IMR-90 (cell line): ENCODE results near the gene MAGED2. TPM values are rescaled to one million over a fixed set of nuclear protein-coding genes. Genes with fewer than 3 reads are reported as not detected.
"Not testable (repeated sequence)": the region's sequence is repeated elsewhere in the genome, so short reads cannot be mapped to it uniquely, and the experiment has no call there.

Source experiments
- ATAC-seq: fragments of 200-7000 bp; cut with Tn5 transposase; 2 replicates; pipeline ENCODE4 v1.9.1; 2020; ENCODE audit warnings: low read depth, mild to moderate bottlenecking, moderate library complexity
- BruUV-seq: library from RNA; stranded (reverse); fragments of 400-500 nt; replicated peaks from 2 replicates; lab custom pipeline; 2021; lab: Mats Ljungman, UMichigan
- CTCF ChIA-PET: fragments of 300-600 bp; formaldehyde crosslinking; extraction: SDS; loops from one replicate; lab custom pipeline; 2021; ENCODE audit warnings: antibody characterized with exemption; lab: Yijun Ruan, JAX
- POLR2A ChIA-PET: fragments of 300-600 bp; sonication (Branson Sonifier 250); formaldehyde crosslinking; loops from one replicate; lab custom pipeline; 2022; ENCODE audit warnings: antibody characterized with exemption; ENCODE audit not compliant: unreplicated experiment; lab: Charles Lee
- DNase-seq: peaks from one replicate; pipeline ENCODE4 v3.0.0; 2013
- H2AFZ ChIP-seq: replicated peaks from 2 replicates; pipeline ENCODE3; 2013; ENCODE audit warnings: low read length, mild to moderate bottlenecking; ENCODE audit not compliant: poor library complexity
- H2AK5ac ChIP-seq: 2 replicates; pipeline ENCODE4 v1.6.1; 2013; ENCODE audit warnings: low read depth, low read length, inconsistent platforms
- H2AK9ac ChIP-seq: replicated peaks from 2 replicates; pipeline ENCODE3; 2013; ENCODE audit warnings: mild to moderate bottlenecking, low read depth, low read length, moderate library complexity; ENCODE audit not compliant: poor library complexity
- H2BK120ac ChIP-seq: 2 replicates; pipeline ENCODE4 v1.6.1; 2013; ENCODE audit warnings: low read depth, low read length, inconsistent platforms
- H2BK15ac ChIP-seq: 3 replicates; pipeline ENCODE4 v1.6.1; 2013; ENCODE audit warnings: low read depth, low read length, inconsistent platforms
- H2BK20ac ChIP-seq: 2 replicates; pipeline ENCODE4 v1.6.1; 2013; ENCODE audit warnings: low read depth, mild to moderate bottlenecking, inconsistent platforms, low read length, moderate library complexity
- H2BK5ac ChIP-seq: 2 replicates; pipeline ENCODE4 v1.6.1; 2013; ENCODE audit warnings: mild to moderate bottlenecking, low read depth, low read length, inconsistent platforms; ENCODE audit not compliant: poor library complexity, severe bottlenecking
- H3K14ac ChIP-seq: replicated peaks from 2 replicates; pipeline ENCODE4 v1.6.1; 2013; ENCODE audit warnings: low read depth, low read length, inconsistent platforms
- H3K18ac ChIP-seq: 2 replicates; pipeline ENCODE4 v1.6.1; 2013; ENCODE audit warnings: low read depth, low read length, control low read depth
- H3K23ac ChIP-seq: 2 replicates; pipeline ENCODE4 v1.6.1; 2013; ENCODE audit warnings: low read depth, low read length, inconsistent platforms
- H3K27ac ChIP-seq: 2 replicates; pipeline ENCODE4 v1.5.1; 2013; ENCODE audit warnings: mild to moderate bottlenecking, control low read depth, low read length; ENCODE audit not compliant: insufficient read depth
- H3K27me3 ChIP-seq: 2 replicates; pipeline ENCODE4 v1.6.1; 2013; ENCODE audit warnings: low read length; ENCODE audit not compliant: control insufficient read depth, insufficient read depth
- H3K36me3 ChIP-seq: 2 replicates; pipeline ENCODE4 v1.6.1; 2013; ENCODE audit warnings: low read length, mixed read lengths; ENCODE audit not compliant: control insufficient read depth, insufficient read depth
- H3K4ac ChIP-seq: 2 replicates; pipeline ENCODE4 v1.6.1; 2013; ENCODE audit warnings: low read depth, low read length, inconsistent platforms
- H3K4me1 ChIP-seq: 2 replicates; pipeline ENCODE4 v1.6.1; 2013; ENCODE audit warnings: low read length, mixed read lengths; ENCODE audit not compliant: control insufficient read depth, insufficient read depth
- H3K4me2 ChIP-seq: 2 replicates; pipeline ENCODE4 v1.6.1; 2013; ENCODE audit warnings: low read depth, mild to moderate bottlenecking, control low read depth, low read length, moderate library complexity
- H3K4me3 ChIP-seq: 2 replicates; pipeline ENCODE4 v1.5.1; 2013; ENCODE audit warnings: low read depth, mild to moderate bottlenecking, control low read depth, low read length, moderate library complexity; ENCODE audit not compliant: insufficient read depth
- H3K56ac ChIP-seq: 2 replicates; pipeline ENCODE4 v1.6.1; 2013; ENCODE audit warnings: low read length, inconsistent platforms; ENCODE audit not compliant: insufficient read depth; ENCODE audit errors: extremely low read depth
- H3K79me1 ChIP-seq, 2 experiments: 2 replicates each; pipeline ENCODE4 v1.6.1; 2013; ENCODE audit warnings: low read length in 2 of 2, inconsistent platforms in 1 of 2, low read depth in 1 of 2
- H3K9ac ChIP-seq: 2 replicates; pipeline ENCODE4 v1.6.1; 2013; ENCODE audit warnings: low read depth, low read length, control low read depth
- H3K9me1 ChIP-seq: 2 replicates; pipeline ENCODE4 v1.6.1; 2013; ENCODE audit warnings: low read length, inconsistent platforms; ENCODE audit not compliant: insufficient read depth
- H3K9me3 ChIP-seq: 2 replicates; pipeline ENCODE4 v1.6.1; 2013; ENCODE audit warnings: low read length; ENCODE audit not compliant: control insufficient read depth, insufficient read depth
- H4K20me1 ChIP-seq: 2 replicates; pipeline ENCODE4 v1.6.1; 2013; ENCODE audit warnings: low read length, inconsistent platforms; ENCODE audit not compliant: insufficient read depth
- H4K5ac ChIP-seq: 2 replicates; pipeline ENCODE4 v1.6.1; 2013; ENCODE audit warnings: mild to moderate bottlenecking, low read depth, low read length, control low read depth
- H4K8ac ChIP-seq, 2 experiments: 2 replicates each; pipeline ENCODE4 v1.6.1; 2013; ENCODE audit warnings: low read depth in 2 of 2, low read length in 2 of 2, control low read depth in 1 of 2, inconsistent platforms in 1 of 2
- H4K91ac ChIP-seq: 2 replicates; pipeline ENCODE4 v1.6.1; 2013; ENCODE audit warnings: low read depth, low read length, inconsistent platforms; ENCODE audit not compliant: insufficient read depth
- WGBS, 2 experiments: methylation state at CpG; one replicate each; pipeline versions ENCODE4 v1.1.5 to v1.1.7; 2013; ENCODE audit warnings: missing lambda C conversion rate in 2 of 2; ENCODE audit not compliant: insufficient read length in 1 of 2; ENCODE audit errors: extremely low coverage in 2 of 2; 5-methylcytosine and 5-hydroxymethylcytosine counted together
- dilution Hi-C: fragments of 300-500 bp; cut with HindIII; formaldehyde crosslinking; loops from one replicate; pipeline ENCODE4 v1.14.3; 2018; ENCODE audit warnings: low sequenced_read_pairs; ENCODE audit not compliant: unreplicated experiment
- in situ Hi-C: fragments of 300-500 bp; cut with MboI; formaldehyde crosslinking; loops from 3 replicates; pipeline ENCODE4 v1.14.3; 2019; ENCODE audit warnings: low sequenced_read_pairs, inconsistent platforms, mixed read lengths
- intact Hi-C: fragments of 100-400 bp; cut with micrococcal nuclease; formaldehyde crosslinking; loops from 2 replicates; pipeline ENCODE4 v1.10.0; 2022
- polyA plus RNA-seq, 3 experiments: library from polyadenylated mRNA; depleted of rRNA; stranded (reverse); fragments of >200 nt; gene quantifications; 2 replicates each; pipeline ENCODE4 v1.2.3, GENCODE V29; 2012; ENCODE audit warnings: low replicate concordance in 1 of 3
- total RNA-seq: library from RNA; depleted of rRNA; stranded (reverse); fragments of >200 nt; gene quantifications from 2 replicates; pipeline ENCODE4 v1.2.3, GENCODE V29; 2012

Gene MAGED2
- total and polyA plus RNA-seq, 2 of the 4 experiments (the other 2 are of a cell fraction), result 301 to 341 TPM

DNA sequence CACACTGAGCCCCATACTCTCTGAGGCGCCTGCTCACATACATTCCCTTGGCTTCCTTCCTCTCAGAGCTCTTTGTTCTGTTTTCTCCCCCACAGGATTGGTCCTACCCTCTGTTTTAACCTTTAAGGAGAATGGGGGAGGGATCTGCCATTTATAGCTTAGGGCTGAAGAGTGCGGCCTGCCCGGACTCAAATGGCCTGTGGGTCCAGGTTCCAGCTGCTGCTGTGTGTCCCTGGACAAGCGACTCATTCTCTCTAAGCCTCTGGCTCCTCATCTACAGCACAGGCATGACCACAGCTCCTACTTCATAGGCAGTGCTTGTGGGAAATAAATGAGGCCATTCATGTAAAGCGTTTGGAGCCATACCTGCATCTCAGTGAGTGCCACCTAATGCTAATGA lies 18.1 kb upstream of the MAGED2 start:
- H2AFZ ChIP-seq, H3K9me1 ChIP-seq, H4K5ac ChIP-seq, H3K36me3 ChIP-seq, H2BK15ac ChIP-seq, H3K18ac ChIP-seq, POLR2A ChIA-PET, H3K4me3 ChIP-seq, H3K4me2 ChIP-seq, H3K4me1 ChIP-seq, dilution Hi-C loops, H3K9ac ChIP-seq, H3K14ac ChIP-seq, H4K20me1 ChIP-seq, H3K56ac ChIP-seq, H3K23ac ChIP-seq, DNase-seq, H2BK5ac ChIP-seq, H3K9me3 ChIP-seq, CTCF ChIA-PET, H2AK9ac ChIP-seq, H2BK20ac ChIP-seq, H4K91ac ChIP-seq, H3K79me1 ChIP-seq, in situ Hi-C loops, H3K4ac ChIP-seq, BruUV-seq, H3K27ac ChIP-seq, H2AK5ac ChIP-seq, H2BK120ac ChIP-seq, intact Hi-C loops: not testable (repeated sequence)
- WGBS, 2 experiments, result no CpG with 5 or more reads among the region's 5 CpGs
- ATAC-seq, result peak; percentile 54
- peaks cover 11% of the 10 kb centered on the region for H3K27me3 ChIP-seq
- H4K8ac ChIP-seq, result 0 out of 4 replicates have a peak overlapping the region, but pooled peaks of 1 of the 2 experiments have one; percentile 4
